Brain microvascular endothelial cell (primary cell): ENCODE measurements around the gene GSE1.

Experiments
- DNase-seq: peaks from one replicate; pipeline ENCODE4 v3.0.0-alpha.2; 2020
- H3K27ac ChIP-seq: fragments of 250-450 bp; sonication (Bioruptor Pico); 2 replicates; pipeline ENCODE4 v1.5.1; 2020; ENCODE audit warnings: mild to moderate bottlenecking, moderate library complexity
- H3K27me3 ChIP-seq: fragments of 250-450 bp; sonication (Bioruptor Pico); replicated peaks from 2 replicates; pipeline ENCODE4 v1.5.1; 2020; ENCODE audit warnings: mild to moderate bottlenecking
- H3K36me3 ChIP-seq: fragments of 250-450 bp; sonication (Bioruptor Pico); replicated peaks from 2 replicates; pipeline ENCODE4 v1.5.1; 2020; ENCODE audit warnings: mild to moderate bottlenecking
- H3K4me3 ChIP-seq: 2 replicates; pipeline ENCODE4 v1.5.1; 2011; ENCODE audit warnings: low read depth, mild to moderate bottlenecking, control low read depth, low read length, moderate library complexity
- in situ Hi-C: cut with HindIII; loops from 2 replicates; pipeline ENCODE4 v1.10.0; 2017; ENCODE audit warnings: low sequenced_read_pairs, low pct_ligation_motif_present
- TF ChIP-seq, protein P1 (sequence below): IDR thresholded peaks from 2 replicates; pipeline ENCODE4 v1.5.1; 2011; ENCODE audit warnings: low read depth, mild to moderate bottlenecking, moderate library complexity, low read length, control low read depth, inconsistent platforms; ENCODE audit errors: missing control alignments

Gene GSE1

DNA sequence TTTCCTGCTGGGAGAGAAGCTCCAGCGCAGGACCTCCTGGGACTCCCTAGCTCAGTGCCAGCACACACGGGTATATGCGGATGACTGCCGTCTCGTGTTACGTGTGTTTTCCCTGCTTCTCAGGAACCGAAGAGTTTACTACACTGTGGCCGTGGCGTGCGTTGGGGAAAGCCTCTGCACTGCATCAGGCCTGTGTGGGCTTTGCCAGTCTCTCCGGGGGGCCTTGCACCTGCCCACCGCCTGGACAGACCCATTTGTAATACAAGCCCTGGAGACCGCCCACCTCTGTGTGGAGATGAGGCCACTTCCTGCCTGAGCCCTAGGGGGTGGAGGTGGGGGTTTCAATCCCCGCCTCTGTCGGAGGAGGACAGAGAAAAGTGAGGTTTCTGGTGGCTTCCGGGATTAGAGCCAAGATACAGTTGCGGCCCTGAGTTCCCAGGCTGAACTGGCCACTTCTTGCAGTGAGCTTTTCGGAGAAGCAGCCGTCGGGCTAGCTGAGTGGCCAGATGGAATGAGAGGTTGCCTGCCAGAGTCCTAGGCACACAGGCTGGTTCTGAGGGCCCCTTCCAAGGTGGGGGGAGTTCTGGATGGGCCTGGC lies 43.4 kb upstream of the GSE1 start:
- H3K36me3 ChIP-seq, result no peaks in the 10 kb centered on the region
- peak overlapping the region; percentile 38 for H3K27ac ChIP-seq
- TF ChIP-seq, protein P1, sequence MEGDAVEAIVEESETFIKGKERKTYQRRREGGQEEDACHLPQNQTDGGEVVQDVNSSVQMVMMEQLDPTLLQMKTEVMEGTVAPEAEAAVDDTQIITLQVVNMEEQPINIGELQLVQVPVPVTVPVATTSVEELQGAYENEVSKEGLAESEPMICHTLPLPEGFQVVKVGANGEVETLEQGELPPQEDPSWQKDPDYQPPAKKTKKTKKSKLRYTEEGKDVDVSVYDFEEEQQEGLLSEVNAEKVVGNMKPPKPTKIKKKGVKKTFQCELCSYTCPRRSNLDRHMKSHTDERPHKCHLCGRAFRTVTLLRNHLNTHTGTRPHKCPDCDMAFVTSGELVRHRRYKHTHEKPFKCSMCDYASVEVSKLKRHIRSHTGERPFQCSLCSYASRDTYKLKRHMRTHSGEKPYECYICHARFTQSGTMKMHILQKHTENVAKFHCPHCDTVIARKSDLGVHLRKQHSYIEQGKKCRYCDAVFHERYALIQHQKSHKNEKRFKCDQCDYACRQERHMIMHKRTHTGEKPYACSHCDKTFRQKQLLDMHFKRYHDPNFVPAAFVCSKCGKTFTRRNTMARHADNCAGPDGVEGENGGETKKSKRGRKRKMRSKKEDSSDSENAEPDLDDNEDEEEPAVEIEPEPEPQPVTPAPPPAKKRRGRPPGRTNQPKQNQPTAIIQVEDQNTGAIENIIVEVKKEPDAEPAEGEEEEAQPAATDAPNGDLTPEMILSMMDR, result no peak
- H3K27me3 ChIP-seq, result no peaks in the 10 kb centered on the region
- H3K4me3 ChIP-seq, result no peak overlapping the region
- peak; percentile 81 for DNase-seq
- in situ Hi-C loops, result no loop called here

DNA sequence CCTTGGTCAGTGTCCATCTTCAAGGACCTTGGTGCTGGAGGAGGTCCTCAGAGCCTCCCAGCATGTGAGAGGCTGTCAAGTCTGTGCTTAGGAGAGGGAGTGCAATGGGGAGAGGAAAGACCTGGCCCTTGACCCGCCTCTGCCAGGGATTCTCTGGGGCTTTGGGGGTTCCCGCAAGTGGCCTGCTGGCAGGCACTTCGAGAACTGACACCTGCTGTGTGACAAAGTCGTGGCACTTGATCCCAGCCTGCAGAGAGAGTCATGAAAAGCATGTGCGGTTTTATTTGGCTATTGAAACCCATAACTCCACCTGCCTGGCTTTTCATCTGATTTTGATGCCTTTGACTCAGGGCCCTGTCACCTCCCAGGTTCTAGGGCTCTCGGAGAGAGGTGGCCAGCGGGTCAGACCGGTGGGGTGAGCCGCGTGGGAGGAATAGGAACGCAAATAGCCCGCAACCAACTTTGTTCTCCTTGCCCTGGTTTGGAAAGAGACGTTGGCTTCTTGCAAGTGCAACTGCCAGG lies 42.8 kb upstream of the GSE1 start:
- DNase-seq, result no peak
- in situ Hi-C loops, result no loop called here
- no peak overlapping the region for H3K4me3 ChIP-seq
- no peaks in the 10 kb centered on the region for H3K36me3 ChIP-seq
- no peaks in the 10 kb centered on the region for H3K27me3 ChIP-seq
- TF ChIP-seq, protein P1, result no peak
- H3K27ac ChIP-seq, result peak overlapping the region; percentile 38

DNA sequence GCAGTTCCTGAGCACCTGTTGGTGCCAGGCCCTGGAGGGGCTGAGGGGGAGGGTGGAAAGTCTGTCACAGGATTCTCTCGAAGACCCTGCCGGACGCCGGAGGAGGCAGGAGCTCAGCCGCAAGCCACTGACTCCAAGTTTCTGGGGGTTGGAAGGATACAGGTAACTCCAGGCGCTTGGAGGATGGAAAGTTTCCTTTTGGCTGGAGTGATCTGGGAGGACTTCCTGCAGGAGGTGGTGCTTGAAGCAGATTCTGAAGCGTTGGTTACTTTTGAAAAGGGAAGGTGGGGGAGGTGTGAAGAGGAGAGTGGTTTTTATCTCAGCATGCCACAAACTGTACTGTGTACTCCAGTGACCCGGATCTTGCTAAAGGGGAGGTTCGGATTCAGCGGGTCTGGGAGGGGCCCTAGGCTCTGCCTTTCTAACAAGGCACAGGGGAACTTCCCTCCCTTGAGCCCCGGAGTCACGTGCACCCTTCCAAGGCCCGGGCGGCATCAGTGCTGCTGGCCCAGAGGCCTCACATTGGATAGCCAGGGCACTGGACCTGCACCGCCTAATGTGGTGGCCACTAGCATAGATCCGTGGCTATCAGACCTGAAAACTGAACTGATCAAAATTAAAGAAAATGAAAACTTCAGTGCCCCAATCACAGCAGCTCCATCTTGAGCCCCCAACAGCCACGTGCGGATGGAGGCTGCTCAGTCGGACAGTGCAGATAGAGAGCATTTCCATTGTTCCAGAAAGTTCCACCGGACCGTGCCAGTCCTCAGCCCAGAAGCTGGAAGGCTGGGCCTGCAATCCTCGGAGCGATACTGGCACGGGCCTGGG lies 42.2 kb upstream of the GSE1 start:
- DNase-seq, result no peak
- Histone ChIP-seq H3K4me3 (no peak overlapping the region), H3K27me3 (no peaks in the 10 kb centered on the region), H3K36me3 (no peaks in the 10 kb centered on the region), H3K27ac (no peak overlapping the region)
- TF ChIP-seq, protein P1, result no peak
- in situ Hi-C loops, result no loop called here

DNA sequence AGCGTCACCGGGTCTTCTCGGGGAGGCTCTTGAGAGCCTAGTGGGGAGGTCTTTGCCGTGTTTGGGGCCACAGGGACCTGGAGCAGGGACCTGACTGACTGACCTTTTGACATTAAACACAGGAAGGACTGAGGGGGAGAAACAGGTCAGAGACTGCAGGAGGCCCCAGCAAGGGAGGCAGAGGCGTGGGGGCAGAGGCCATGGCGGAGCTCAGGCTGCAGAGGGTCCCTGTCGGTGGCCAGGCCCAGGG lies 41.6 kb upstream of the GSE1 start:
- H3K27ac ChIP-seq, result no peak overlapping the region
- TF ChIP-seq, protein P1, result no peak
- no peak overlapping the region for H3K4me3 ChIP-seq
- H3K27me3 ChIP-seq, result no peaks in the 10 kb centered on the region
- H3K36me3 ChIP-seq, result no peaks in the 10 kb centered on the region
- in situ Hi-C loops, result no loop called here
- DNase-seq, result no peak

DNA sequence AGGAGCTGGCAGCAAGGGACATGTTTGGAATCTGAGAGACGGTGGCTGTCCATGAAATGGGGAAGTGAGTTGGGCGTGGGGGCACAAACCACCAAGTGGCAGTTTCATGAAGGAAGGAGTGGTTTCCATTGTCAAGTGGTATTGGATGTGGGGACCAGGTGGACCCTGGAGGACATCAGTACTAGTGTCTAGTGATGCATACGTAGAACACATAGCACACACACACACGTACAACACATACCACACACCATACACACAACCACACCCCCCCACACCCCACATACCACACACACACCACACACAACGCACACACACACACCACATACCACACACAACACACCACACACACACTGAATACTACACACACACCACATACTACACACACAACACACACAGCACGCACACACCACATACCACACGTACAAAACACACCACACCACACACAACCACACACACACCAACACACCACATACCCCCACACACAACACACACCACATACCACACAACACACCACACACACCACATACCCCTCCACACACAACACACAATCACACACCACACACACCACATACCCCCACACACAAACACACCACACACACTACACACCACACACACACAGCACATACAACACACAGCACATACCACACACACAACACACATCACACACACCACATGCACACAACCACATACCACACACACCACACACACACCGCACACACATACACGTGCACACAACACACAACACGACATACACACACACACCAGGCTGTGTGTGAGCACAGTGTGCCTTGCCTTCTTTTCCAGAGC lies 41.1 kb upstream of the GSE1 start:
- DNase-seq, result no peak
- in situ Hi-C loops, result no loop called here
- TF ChIP-seq, protein P1, result no peak
- no peaks in the 10 kb centered on the region for H3K27me3 ChIP-seq
- no peaks in the 10 kb centered on the region for H3K36me3 ChIP-seq
- H3K4me3 ChIP-seq, result no peak overlapping the region
- no peak overlapping the region for H3K27ac ChIP-seq
